Myocyte (in vitro differentiated cells): ENCODE results near the gene SH2B2. TPM values are rescaled to one million over a fixed set of nuclear protein-coding genes. Genes with fewer than 3 reads are reported as not detected.
"Not testable (repeated sequence)": the region's sequence is repeated elsewhere in the genome, so short reads cannot be mapped to it uniquely, and the experiment has no call there.

ENCODE experiments used
- DNase-seq: peaks from one replicate; pipeline ENCODE4 v3.0.0-alpha.2; 2012; ENCODE audit warnings: low read depth
- microRNA-seq: library from miRNA; unstranded; fragments of <30 nt; microRNA quantifications from one replicate; pipeline ENCODE4, GENCODE V29; 2016
- total RNA-seq: library from RNA; depleted of rRNA; stranded (reverse); fragments of >200 nt; gene quantifications from 2 replicates; pipeline ENCODE4 v1.2.3, GENCODE V29; 2014

The SH2B2 gene
- total RNA-seq, 1 donor from 2014 or later: 32.1 TPM

DNA sequence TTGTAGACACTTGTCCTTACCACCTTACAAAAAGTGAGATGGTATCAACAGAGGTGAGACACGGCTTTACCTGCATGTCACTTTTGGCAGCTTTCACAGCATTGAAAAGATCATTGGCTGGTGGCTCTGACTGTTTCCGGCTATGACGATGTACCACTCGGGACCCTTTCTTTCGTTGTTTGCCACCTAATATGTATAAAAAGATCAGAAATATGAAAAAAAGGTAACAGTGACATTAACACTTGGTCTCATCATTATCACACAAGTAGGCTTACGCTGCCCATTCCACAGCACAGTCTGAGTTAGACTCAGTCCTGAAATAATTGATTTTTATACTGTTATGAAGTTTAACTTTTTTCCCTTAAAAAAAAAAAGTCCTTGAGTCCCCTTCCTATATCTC lies 40.5 kb downstream of the SH2B2 start:
- not testable (repeated sequence) for DNase-seq

DNA sequence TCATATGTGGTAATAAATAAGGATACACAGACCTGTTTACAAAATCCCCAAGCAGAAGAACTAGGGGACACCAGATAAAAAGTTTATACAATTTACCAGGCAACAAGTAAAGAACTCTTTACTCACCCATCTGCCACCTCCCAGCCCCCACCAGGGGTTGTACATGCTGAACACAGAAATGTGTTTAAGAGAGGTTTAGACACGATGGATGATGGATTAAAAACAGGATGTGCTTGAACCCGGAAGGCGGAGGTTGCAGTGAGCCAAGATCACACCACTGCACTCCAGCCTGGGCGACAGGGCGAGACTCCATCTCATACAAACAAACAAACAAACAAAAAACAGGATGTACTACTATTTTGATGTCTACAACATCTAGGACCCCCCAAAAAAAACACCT lies 42.2 kb downstream of the SH2B2 start:
- not testable (repeated sequence) for DNase-seq

GRCh38 chr7:102329366-102329765 lies 42.7 kb downstream of the SH2B2 start:
- not testable (repeated sequence) for DNase-seq

DNA sequence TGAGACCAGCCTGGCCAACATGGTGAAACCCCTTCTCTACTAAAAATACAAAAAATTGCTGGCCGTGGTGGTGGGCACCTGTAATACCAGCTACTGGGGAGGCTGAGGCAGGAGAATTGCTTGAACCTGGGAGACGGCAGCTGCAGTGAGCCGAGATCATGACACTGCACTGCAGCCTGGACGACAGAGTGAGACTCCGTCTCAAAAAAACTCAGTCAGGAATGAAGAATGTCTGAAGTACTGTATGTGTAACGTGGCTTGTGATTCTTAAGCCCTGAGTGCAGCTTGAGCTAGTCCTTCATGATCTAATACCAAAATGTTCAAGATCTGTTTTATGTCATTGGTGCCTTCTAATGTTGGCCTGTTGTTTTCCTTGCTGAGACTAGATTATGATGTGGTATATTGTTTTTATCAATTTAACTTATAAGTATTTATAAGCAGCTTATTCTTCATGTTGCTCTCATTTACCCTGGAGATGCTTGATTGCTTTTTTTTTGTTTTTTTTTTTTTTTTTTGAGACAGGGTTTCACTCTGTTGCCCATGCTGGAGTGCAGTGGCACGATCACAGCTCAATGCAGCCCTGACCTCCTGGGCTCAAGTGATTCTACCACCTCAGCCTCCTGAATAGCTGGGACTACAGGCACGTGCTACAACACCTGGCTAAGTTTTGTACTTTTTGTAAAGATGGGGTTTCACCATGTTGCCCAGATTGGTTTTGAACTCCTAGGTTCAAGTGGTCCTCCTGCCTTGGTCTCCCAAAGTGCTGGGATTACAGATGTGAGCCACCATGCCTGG lies 44.2 kb downstream of the SH2B2 start:
- not testable (repeated sequence) for DNase-seq

DNA sequence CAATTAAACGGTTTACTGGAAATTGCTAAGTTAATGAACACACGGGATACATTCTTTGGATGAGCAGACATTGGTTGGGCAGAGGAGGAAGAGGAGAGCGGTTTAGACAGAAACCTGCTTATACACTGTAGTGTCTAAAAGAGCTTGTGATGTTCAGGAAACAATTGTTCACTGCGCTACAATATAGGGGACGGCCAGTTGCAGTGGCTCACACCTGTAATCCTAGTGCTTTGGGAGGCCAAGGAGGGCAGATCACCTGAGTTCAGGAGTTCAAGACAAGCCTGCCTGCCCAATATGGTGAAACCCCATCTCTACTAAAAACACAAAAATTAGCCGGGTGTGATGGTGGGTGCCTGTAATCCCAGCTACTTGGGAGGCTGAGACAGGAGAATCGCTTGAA lies 48.9 kb downstream of the SH2B2 start:
- DNase-seq: not testable (repeated sequence)

DNA sequence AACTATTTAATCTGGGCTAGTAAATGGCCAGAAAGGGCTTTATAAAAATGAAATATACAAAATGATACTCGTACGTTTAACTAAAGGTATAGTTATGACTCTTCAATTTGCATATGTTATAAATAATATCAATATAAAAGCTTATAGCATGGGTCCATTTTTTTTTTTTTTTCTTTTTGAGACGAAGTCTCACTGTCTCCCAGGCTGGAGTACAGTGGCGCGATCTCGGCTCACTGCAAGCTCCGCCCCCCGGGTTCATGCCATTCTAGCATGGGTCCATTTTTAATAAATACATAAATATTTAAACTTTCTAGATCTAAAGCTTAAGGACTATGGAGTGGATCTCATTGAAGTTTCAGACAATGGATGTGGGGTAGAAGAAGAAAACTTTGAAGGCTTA lies 50.3 kb downstream of the SH2B2 start:
- DNase-seq: not testable (repeated sequence)

DNA sequence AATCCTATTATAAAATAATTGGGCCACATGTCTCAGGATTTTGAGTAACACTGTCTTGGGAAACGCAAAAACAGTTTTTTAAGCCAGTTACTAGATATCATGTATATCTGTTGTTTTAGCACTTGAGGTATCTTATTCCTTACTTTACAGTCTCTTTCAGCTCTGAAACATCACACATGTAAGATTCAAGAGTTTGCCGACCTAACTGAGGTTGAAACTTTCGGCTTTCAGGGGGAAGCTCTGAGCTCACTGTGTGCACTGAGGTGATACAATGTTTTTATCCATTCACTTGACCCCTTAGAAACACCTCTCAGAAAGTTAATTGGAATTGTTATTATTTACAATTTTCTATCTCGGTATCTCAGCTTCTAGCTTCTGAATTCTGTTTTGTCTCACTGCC lies 50.8 kb downstream of the SH2B2 start:
- DNase-seq: not testable (repeated sequence)

DNA sequence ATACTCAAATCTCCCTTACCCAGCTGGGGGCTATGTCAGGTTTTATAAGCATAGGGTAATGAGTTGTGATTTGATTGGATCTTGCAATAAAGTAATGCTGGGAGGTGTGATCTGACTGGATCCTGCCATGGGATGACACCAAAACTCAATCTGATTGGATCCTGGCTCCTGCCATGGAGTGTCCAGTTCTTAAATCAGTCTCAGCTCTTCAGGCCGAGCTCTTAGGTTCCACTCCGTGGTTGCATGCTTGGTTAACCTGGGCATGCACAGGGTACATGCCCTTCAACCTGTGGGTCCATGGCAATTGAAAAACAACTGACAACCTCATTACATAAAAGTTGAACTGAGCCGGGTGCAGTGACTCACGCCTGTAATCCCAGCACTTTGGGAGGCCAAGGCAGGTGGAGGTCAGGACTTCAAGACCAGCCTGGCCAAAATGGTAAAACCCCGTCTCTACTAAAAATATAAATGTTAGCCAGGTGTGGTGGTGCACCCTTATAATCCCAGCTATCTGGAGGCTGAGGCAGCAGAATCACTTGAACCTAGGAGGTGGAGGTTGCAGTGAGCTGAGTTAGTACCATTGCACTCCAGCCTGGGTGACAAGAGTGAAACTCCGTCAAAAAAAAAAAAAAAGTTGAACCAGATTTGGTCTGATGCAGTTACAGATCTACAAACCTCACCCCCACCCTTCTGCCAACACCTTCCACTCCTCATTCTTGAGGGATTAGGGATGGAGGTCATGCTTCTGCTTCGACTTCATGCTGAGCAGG lies 54.1 kb downstream of the SH2B2 start:
- peak; percentile 30 for DNase-seq

DNA sequence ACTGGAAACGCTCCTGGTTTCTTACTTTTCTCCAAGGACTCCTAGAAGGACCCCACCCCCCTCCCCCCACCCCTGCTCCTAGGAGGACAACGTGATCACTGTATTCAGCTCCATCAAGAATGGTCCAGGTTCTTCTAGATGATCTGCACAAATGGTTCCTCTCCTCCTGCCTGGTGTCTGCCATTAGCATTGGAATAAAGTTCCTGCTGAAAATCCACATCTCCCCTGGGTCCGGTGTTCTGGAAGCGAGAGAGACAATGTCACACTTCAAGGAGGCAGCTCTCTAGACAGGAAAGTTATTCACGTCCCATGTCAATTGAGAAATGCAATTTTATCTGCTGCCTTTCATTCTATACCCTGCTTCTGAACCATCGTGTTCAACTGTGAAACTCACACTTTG lies 60.3 kb downstream of the SH2B2 start:
- not testable (repeated sequence) for DNase-seq

- not testable (repeated sequence) for DNase-seq
These were observed 69.7 kb downstream of the SH2B2 start, which contains the start of gene SPDYE6 for GRCh38 chr7:102356344-102356743. Gene SPDYE6 (minus strand): TSS chr7:102356444. CDS start chr7:102356023, 421 bp downstream.

DNA sequence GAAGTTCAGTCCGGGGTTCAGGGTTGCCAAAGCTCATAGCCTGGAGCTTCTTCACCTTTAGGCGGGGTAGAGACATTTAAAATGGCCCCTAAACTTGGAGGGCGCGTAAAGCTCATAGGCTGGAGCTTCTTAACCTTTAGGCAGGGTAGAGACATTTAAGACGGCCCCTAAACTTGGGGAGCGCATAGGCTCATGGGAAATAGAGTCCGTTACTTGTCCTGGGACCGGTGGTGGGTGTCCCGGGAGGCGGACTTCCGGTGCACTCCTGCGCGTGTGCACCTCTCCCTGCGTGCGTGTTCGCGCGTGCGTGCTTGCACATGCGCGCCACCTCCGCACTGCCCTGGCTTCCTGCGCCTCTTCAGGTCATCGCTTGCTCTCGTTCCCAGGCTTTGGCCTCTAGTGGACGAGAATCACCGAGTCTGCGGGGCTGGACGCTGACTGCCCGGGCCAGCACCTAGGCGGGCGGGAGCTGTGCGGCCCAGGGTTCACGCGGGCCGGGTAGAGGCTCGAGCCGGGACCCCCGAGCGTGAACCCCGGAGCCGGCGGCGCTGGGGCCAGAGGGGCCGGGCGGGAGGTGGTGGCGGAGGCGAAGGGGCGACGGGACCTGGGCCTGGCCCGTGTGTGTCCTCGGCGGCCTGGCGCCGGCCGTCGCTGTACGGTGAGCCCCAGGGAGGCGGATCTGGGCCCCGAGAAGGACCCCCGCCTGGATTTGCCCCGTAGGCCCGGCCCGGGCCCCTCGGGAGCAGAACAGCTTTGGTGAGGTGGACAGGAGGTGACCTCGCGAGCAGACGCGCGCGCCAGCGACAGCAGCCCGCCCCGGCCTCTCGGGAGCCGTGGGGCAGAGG lies 77.1 kb downstream of the SH2B2 start:
- DNase-seq: peak; percentile 100

DNA sequence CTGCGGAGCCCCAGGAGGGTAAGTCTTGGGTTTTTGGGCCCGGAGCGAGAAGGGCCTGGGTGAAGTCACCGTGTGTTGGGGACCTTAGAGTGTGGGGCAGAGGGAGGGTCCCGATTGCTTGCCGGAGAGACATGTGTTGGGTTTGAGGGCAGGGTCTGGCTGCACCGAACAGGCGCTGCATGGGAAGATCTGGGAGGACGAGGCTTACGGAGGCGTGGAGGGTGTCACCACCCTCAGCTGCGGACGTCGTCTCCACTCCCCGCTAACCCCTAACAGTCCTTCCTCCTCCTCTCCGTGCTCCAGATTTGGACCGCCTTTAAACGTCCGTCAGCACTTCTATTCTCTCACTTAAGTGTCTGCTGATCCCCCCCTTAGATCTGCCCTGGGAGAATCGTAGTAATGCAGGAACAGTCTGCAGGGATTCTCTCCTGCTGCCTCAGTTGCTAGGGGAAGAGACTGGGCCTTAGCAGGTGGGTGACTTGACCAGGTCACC lies 77.8 kb downstream of the SH2B2 start:
- peak; percentile 3 for DNase-seq

DNA sequence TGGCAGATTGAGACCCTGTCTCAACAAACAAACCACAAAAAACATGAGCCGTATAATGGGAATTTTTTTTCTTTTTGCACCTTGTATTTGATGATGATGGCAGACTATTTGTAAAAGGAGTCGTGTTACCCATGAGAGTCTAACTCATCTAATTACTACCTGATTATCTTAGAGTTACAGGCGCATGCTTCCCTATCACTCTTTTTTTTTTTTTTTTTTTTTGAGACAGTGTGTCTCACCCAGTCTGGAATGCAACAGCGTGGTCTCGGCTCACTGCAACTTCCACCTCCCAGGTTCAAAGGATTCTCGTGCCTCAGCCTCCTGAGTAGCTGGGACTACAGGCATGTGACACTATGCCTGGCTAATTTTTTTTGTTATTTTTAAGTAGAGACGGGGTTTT lies 78.7 kb downstream of the SH2B2 start:
- DNase-seq: not testable (repeated sequence)

- DNase-seq: not testable (repeated sequence)
These were observed 83.4 kb downstream of the SH2B2 start for GRCh38 chr7:102370038-102370437.

Small RNA genes within 50 kb of the gene (microRNA-seq; reads per million reads assigned to microRNA genes)
- gene MIR4285: not detected

Other genes starting within 250 kb of the SH2B2 start
- not detected in 2 replicates for gene SPDYE6, start 69.6 kb downstream of the SH2B2 start, total RNA-seq
- gene PRKRIP1, start 109.5 kb downstream of the SH2B2 start, total RNA-seq: 36.2 and 38.9 TPM in 2 replicates
- 33.5 and 55.6 TPM in 2 replicates for gene ORAI2, start 146.7 kb downstream of the SH2B2 start, total RNA-seq
- 17.5 and 28.7 TPM in 2 replicates for gene ALKBH4, start 178.0 kb downstream of the SH2B2 start, total RNA-seq
- gene LRWD1, start 178.1 kb downstream of the SH2B2 start, total RNA-seq: 41.3 and 52.0 TPM in 2 replicates
- gene POLR2J, start 192.1 kb downstream of the SH2B2 start, total RNA-seq: 33.1 and 58.9 TPM in 2 replicates
- 17.4 and 19.8 TPM in 2 replicates for gene RASA4B, start 230.9 kb downstream of the SH2B2 start, total RNA-seq